AG04450 (cell line): Measurements from ENCODE around the gene ATXN1L. TPM values are rescaled to one million over a fixed set of nuclear protein-coding genes. Genes with fewer than 3 reads are reported as not detected.

Source experiments
- CTCF ChIA-PET: fragments of 300-600, 350-600 bp; formaldehyde crosslinking; extraction: SDS; loops from one replicate; lab custom pipeline; 2022; ENCODE audit warnings: antibody characterized with exemption, inconsistent platforms; lab: Charles Lee
- POLR2A ChIA-PET: fragments of 350-600 bp; formaldehyde crosslinking; extraction: SDS; loops from one replicate; lab custom pipeline; 2021; ENCODE audit warnings: antibody characterized with exemption, inconsistent platforms; lab: Yijun Ruan, JAX
- DNase-seq: peaks from one replicate; pipeline ENCODE4 v3.0.0-alpha.2; 2011; ENCODE audit warnings: low read depth, low spot score
- H3K27ac ChIP-seq: one replicate; pipeline ENCODE4 v1.5.1; 2012; ENCODE audit warnings: low read depth, low read length, control low read depth
- H3K27me3 ChIP-seq: one replicate; pipeline ENCODE4 v1.6.0; 2012; ENCODE audit warnings: low read length; ENCODE audit not compliant: control insufficient read depth, insufficient read depth
- H3K4me3 ChIP-seq: 2 replicates; pipeline ENCODE4 v1.5.1; 2011; ENCODE audit warnings: mild to moderate bottlenecking, low read depth, low read length, control low read depth
- H3K9me3 ChIP-seq: 2 replicates; pipeline ENCODE4 v1.5.1; 2012; ENCODE audit warnings: low read length; ENCODE audit not compliant: control insufficient read depth, insufficient read depth
- CTCF ChIP-seq: IDR thresholded peaks from 2 replicates; pipeline ENCODE4 v1.5.1; 2011; ENCODE audit warnings: low read depth, low read length, control low read depth, inconsistent platforms
- polyA plus RNA-seq: library from polyadenylated mRNA; depleted of rRNA; stranded (reverse); fragments of >200 nt; gene quantifications from 2 replicates; pipeline ENCODE4 v1.2.3, GENCODE V29; 2011

The ATXN1L gene
- polyA plus RNA-seq, 1 experiment: 11.3 TPM

DNA sequence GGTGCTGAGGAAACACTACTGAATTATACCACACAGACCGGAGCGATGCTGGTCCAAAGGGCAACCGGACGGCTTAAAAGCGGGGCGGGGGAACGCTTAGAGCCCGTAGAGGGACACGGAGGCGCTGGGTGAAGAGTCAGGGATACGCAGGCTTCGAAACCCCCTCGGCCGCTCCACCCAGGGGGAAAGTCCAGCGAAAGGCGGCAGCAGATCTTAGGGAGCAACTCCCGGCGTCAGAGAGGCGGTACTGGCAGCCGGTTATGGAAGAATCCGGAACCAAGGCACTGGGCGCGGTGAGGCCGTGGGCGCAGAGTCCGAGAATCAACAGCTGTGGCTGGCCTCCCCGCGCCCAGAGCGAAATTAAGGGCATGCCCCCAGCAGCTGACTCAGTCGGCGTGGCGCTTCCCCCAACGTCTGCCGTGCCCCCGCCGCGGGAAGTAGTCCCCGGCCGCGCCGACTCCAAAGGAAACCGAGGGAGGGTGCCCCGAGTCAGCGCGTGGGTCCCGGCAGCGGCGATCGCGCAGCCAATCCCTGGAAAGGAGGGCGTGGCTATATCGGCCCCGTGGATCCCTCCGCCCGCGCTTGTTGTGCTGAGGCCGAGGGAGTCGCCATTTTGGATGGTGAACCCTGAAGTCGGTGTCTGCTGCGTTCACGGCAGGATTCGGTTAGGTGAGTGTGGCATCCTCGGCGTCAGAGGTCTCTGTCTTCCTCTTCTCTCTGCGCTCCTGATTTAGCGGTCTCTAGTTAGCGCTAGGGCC lies 49.3 kb downstream of the ATXN1L start, which contains the start of gene IST1:
Gene IST1, plus strand, starts transcription at position 611 of the 758 bp plus-strand sequence. CDS start 20,110 bp downstream, outside the sequence.
- Histone ChIP-seq H3K4me3 (peak within 1 kb of the TSS; percentile 91), H3K27me3 (no peaks in the 10 kb centered on the region), H3K27ac (peak within 1 kb of the TSS; percentile 98), H3K9me3 (no peaks in the 10 kb centered on the region; the same call in 1 of the 2 replicates)
- POLR2A ChIA-PET: interaction anchor here (0.9 to 2.8 kb wide), 4 partner anchors 11 to 78 kb away, joined by 3 to 18 read pairs (median 4); partner anchors contain the start of gene ZNF821
- peak; percentile 98 for DNase-seq
- CTCF ChIA-PET: interaction anchor here (0.7 to 3.1 kb wide), 3 partner anchors 12 to 248 kb away, joined by 3 to 21 read pairs (median 6); partner anchors contain the start of gene ZNF821
- no peak for TF ChIP-seq CTCF

GRCh38 chr16:71895679-71896365 lies 50.0 kb downstream of the ATXN1L start:
- H3K27me3 ChIP-seq: no peaks in the 10 kb centered on the region
- CTCF ChIA-PET: interaction anchor here (0.9 to 3.1 kb wide), 2 partner anchors 13 to 66 kb away, joined by 4 to 21 read pairs; partner anchors contain the start of gene ZNF821
- no peak for DNase-seq
- H3K27ac ChIP-seq: peak overlapping the region; percentile 94
- POLR2A ChIA-PET: interaction anchor here (0.9 to 2.8 kb wide), 3 partner anchors 12 to 79 kb away, joined by 4 to 18 read pairs (median 5); partner anchors contain the start of gene ZNF821
- peak overlapping the region; percentile 91 for H3K4me3 ChIP-seq
- TF ChIP-seq CTCF: no peak
- no peaks in the 10 kb centered on the region; the same call in 1 of the 2 replicates for H3K9me3 ChIP-seq

GRCh38 chr16:71896764-71897368 lies 51.1 kb downstream of the ATXN1L start:
- ChIA-PET POLR2A (interaction anchor here (0.6 kb wide), 1 partner anchor 10 kb away, joined by 3 read pairs; no protein-coding TSS in a partner anchor), CTCF (interaction anchor here (0.7 to 3.1 kb wide), 3 partner anchors 14 to 65 kb away, joined by 4 to 21 read pairs (median 9); partner anchors contain the start of gene ZNF821)
- DNase-seq: no peak
- Histone ChIP-seq H3K9me3 (no peaks in the 10 kb centered on the region; the same call in 1 of the 2 replicates), H3K27me3 (no peaks in the 10 kb centered on the region), H3K27ac (no peak overlapping the region), H3K4me3 (peak overlapping the region; percentile 91)
- TF ChIP-seq CTCF: no peak

GRCh38 chr16:71899171-71899570 lies 53.4 kb downstream of the ATXN1L start:
- no peaks in the 10 kb centered on the region for H3K27me3 ChIP-seq
- H3K9me3 ChIP-seq: no peaks in the 10 kb centered on the region; the same call in 1 of the 2 replicates
- no peak for TF ChIP-seq CTCF
- CTCF ChIA-PET: no interaction called here
- H3K27ac ChIP-seq: no peak overlapping the region
- POLR2A ChIA-PET: no interaction called here
- H3K4me3 ChIP-seq: no peak overlapping the region
- no peak for DNase-seq
